ENCODE data around the gene MUC22.
"Not testable (repeated sequence)": the region's sequence is repeated elsewhere in the genome, so short reads cannot be mapped to it uniquely, and the experiment has no call there.

The MUC22 gene

GRCh38 chr6:30998785-30999184, 11.5 kb upstream of the MUC22 start:
- no peak for DNase-seq (ENCODE audit: low spot score)

DNA sequence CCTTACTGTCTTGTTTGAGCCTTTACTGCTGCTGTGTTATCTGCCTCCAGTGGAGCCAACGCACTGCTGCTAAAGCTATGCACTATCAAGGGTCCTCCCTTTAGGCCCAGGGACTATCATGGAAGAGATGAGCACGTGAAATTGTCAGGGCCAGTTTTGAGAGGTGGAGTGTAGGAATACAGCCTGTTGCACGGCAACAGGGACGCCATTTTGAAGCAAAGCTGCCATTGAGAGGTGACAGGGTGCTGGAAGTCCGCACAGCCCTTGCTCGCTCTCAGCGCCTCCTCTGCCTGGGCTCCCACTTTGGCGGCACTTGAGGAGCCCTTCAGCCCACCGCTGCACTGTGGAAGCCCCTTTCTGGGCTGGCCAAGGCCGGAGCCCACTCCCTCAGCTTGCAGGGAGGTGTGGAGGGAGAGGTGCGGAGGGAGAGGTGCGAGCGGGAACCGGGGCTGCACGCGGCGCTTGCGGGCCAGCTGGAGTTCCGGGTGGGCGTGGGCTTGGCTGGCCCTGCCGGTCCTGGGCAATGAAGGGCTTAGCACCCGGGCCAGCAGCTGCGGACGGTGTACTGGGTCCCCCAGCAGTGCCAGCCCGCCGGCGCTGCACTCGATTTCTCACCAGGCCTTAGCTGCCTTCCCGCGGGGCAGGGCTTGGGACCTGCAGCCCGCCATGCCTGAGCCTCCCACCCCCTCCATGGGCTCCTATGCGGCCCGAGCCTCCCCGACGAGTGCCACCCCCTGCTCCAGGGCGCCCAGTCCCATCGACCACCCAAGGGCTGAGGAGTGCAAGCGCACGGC, 10.0 kb upstream of the MUC22 start:
- DNase-seq (ENCODE audit: low spot score), result not testable (repeated sequence)

- no peak for DNase-seq (ENCODE audit: low spot score)
These were observed 8.9 kb upstream of the MUC22 start for GRCh38 chr6:31001281-31001888.

DNA sequence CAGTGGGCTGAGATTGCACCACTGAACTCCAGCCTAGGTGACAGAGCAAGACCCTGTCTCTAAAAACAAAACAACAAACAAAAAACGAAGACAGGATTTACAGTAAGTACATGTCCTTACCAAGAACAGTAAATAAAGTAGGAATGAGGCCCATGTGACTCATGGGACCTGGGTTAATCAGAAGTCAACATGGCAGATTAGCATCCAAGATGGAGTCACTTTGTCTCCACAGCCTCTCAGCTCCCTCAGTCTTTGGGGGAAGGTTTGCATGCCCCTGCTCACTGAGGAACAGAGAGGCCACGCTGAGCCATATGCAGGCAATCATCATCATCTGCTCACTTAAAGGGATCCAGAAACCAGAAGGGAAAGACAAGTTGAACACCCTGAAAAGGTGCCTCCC, 7.8 kb upstream of the MUC22 start:
- no peak for DNase-seq (ENCODE audit: low spot score)

DNA sequence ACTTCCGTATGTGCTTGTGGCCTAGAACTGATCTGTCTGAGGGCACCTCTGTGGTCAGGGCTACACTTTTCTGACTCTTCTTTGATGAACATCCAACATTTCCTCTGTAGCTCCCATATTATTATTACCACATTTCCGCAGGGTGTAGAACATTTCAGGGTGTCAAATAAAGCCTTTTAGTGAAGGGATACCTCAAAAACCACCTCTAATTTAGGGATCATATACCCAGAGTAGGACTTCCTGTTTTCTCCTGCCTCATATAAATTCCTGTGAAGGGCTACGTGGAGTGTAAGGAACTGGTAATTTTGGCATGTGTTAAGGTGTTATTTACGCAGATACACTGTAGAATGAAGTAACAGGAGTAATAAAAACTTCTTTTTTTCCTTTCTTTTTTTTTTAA, 5.5 kb upstream of the MUC22 start:
- DNase-seq (ENCODE audit: low spot score), result no peak

DNA sequence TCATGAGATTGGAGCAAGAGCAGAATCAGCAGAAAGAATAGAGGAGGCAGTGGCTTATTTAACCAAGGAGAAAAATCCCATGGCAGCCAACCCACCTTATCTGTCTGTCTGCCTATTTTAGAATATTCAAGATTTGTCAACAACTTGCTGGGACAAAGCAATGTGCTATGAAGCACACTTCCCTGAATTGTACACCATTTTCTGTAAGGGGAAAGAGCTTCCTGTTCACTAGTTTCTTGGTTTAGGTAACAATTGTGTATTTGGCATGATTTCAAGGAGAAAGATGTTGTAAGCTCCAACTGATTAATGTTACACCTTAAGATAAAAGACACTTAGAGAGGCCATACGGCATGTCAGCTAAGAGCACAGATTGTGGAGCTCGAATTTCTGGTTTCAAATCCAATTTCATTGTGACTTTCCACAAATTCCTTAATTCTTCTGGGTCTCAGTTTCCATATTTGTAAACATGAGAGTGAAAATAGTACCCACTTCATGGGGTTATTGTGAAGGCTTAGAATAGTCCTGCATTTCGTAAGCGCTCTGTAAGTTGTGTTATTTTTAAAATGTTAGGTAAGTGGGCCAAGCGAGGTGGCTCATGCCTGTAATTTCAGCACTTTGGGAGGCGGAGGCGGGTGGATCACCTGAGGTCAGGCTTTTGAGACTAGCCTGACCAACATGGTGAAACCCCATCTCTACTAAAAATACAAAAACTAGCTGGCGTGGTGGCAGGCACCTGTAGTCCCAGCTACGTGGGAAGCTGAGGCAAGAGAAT, 4.8 kb upstream of the MUC22 start:
- DNase-seq (ENCODE audit: low spot score), result no peak

DNA sequence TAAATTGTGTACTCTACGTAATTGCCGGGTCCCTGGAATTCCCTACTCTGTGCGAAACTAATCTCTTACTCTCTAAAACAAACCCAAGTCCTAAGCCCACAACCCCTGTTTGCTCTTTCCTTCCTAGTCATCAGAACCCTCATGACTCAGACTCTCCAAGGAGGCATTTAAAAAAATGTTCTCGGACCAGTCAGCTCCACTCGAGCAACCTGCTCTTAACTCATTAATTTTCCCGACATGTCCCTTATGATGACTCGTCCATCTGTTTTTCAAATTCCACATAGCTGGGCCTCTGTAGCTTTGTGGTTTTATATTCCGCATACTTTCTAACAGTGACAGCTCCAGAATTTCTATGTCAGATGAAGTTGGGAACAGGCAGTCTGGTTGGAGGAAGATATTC, 2.6 kb upstream of the MUC22 start:
- DNase-seq (ENCODE audit: low spot score), result peak; percentile 42

DNA sequence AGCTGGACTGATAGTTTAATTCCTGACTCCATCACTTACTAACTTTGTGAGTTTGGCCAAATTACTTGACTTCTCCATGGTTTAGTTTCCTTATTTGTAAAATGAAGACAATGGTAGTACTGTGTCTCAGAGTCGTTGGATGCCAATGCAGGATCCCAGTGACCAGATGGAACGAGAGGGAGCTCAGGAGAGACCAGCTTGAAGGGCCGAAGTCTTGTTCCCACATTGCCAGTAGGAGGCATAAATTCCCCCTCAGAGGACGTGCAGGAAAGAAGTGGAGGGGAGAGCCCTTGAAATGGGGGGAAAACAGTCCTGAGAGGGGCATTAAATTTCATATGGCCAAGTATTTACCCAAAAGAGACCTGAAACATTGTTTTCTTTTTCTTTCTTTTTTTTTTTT, 2.1 kb upstream of the MUC22 start:
- peak; percentile 58 for DNase-seq (ENCODE audit: low spot score)

DNA sequence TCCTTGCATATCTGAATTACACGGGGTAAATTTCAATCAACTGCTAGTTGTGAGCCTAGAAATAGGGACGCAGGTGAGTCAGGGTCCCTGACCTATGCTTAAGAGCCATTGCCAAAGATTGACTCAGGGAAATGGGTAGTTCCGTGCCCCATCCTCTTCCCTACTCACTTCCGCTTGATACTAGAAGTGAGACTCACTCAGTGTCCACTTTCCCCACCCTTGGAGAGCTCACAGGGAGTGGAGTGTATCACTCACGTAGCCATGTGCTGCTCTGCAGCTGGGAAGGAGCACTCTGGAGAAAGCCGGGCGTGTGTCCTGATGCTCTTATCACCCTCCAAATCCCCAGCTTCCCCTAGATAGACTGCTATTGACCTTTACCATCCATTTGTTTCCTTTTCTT, 543 bp upstream of the MUC22 start:
- no peak for DNase-seq (ENCODE audit: low spot score)

DNA sequence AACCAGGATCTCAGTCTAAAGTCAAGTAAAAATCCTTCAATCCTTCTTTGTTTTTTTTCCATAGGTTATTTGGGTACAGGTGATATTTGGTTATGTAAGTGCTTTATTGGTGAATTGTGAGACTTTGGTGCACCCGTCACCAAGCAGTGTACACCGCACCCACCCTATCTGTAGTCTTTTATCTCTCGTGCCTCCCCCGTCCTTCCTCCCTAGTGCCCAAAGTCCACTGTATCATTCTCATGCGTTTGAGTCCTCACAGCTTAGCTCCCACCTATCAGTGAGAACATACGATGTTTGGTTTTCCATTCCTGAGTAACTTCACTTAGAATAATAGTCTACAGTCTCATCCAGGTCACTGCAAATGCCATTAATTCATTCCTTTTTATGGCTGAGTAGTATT, 879 bp downstream of the MUC22 start:
- DNase-seq (ENCODE audit: low spot score), result no peak

GRCh38 chr6:31016659-31017299, 6.5 kb downstream of the MUC22 start:
- no peak for DNase-seq (ENCODE audit: low spot score)

DNA sequence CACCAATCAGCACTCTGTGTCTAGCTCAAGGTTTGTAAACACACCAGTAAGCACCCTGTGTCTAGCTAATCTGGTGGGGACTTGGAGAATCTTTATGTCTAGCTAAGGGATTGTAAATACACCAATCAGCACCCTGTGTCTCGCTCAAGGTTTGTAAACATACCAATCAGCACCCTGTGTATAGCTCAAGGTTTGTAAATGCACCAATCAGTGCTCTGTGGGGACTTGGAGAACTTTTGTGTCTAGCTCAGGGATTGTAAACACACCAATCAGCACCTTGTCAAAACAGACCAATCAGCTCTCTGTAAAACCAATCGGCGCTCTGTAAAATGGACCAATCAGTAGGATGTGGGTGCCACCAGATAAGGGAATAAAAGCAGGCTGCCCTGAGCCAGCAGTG, 7.2 kb downstream of the MUC22 start:
- not testable (repeated sequence) for DNase-seq (ENCODE audit: low spot score)

DNA sequence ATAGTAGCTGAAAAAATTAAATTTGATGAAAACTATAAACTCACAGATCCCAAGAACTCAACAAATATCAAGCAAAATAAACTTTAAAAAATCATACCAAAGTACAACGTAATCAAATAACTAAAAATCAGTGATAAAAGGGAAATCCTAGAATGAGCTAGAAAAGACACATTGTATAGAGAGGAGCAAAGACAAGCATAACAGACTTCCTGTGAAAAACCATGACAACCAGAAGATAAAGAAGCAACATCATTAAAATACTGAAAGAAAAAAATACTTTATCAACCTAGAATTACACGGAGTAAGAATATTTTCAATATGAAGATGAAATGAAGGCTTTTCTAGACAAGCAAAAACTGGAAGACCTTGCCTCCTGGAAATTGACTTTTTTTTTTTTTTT, 9.8 kb downstream of the MUC22 start:
- peak; percentile 70 for DNase-seq (ENCODE audit: low spot score)

- DNase-seq (ENCODE audit: low spot score), result not testable (repeated sequence)
These were observed 10.5 kb downstream of the MUC22 start for GRCh38 chr6:31020631-31021255.

GRCh38 chr6:31021705-31022531, 11.6 kb downstream of the MUC22 start:
- DNase-seq (ENCODE audit: low spot score), result not testable (repeated sequence)

DNA sequence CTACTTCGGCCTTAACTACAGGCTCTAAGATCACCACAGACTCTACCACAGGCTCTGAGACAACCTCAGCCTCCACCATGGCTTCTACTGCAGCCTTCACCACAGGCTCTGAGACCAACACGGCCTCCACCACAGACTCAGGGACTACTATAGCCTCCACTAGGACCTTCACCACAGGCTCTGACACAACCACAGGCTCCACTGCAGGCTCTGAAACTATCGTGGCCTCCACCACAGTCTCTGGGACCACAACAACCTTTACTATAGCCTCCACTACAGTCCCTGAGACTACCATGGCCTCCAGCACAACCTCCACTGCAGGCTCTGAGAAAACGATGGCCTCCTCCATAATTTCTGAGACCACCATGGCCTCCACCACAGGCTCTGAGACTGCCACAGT, 15.3 kb downstream of the MUC22 start:
- DNase-seq (ENCODE audit: low spot score), result no peak

- DNase-seq (ENCODE audit: low spot score), result no peak
These were observed 20.8 kb downstream of the MUC22 start for GRCh38 chr6:31031095-31031494.

DNA sequence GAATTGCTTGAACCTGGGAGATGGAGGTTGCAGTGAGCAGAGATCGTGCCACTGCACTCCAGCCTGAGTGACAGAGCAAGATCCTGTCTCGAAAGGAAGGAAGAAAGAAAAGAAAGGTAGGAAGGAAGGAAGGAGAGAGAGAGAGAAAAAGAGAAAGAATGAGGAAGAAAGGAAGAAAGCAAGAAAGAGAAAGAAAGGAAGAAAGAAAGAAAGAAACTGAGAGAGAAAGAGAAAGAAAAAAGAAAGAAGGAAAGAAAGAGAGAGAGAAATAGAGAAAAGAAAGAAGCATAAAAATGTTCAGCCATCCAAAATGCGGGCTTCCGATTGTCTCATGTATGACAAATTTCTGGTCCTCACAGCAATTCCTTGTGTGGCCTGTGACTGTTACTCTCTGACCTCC, 22.8 kb downstream of the MUC22 start:
- no peak for DNase-seq (ENCODE audit: low spot score)

DNA sequence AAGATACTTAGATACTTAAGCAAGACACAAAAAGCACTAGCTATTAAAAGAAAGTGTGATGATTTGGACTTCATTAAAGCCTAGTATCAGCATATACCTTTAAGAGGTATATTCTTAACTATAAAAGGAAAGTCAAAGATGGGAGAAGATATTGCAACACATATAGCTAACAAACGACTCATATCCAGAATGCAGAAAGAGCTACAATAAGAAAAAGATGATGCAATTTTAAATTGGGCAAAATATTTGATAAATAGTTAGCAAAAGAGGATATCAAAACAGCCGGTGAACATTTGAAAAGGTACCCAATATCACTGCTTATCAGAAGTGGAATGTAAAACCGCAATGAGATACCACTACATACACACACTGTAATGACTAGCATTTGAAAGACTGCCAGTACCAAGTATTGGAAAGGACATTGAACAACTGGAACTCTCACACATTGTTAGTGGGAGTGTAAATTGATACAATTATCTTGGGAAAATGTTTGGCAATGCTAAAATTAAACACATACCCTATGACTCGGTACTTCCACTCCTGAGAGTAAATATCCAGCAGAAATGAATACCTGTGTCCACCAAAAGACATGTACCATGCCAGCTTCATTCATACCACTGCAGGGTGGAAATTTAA, 25.7 kb downstream of the MUC22 start:
- no peak for DNase-seq (ENCODE audit: low spot score)

DNA sequence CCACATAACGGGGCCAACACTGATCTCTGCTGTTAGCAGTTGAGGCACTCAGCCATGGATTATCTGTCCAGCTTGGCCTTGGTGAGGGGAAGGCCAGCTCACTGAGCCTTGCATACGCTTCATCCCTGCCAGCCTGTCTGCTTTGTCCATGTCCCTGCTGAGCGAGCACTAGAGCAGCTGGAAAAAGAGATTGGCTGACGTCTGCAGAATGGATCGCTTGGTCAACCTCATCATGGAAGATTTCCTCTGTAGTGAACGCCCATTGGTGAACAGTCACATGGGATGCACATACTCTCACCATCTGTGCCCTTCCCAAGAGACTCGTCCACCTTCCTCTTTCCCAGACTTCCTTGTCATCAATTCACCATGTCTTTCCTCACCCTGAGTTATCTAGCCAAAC, 26.9 kb downstream of the MUC22 start:
- no peak for DNase-seq (ENCODE audit: low spot score)

DNA sequence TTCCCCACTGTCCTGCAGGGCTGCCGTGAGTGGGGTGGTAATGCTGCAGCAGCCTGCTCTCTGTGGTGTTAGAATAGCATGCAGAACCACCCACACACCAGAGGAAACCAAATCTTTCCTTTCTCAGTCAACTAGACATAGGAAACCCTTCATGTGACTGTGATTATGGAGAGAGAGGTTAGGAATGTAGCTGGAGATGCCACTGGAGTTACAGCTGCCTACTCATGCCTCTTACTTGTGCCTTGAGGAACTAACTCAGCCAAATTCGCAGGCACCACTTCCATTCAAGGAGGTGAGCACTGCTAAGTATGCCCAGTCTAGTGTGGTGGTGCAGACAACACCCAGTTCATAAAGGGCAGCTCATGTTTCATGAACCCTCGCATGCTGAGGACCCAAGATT, 27.4 kb downstream of the MUC22 start:
- peak; percentile 62 for DNase-seq (ENCODE audit: low spot score)
